Activated T-cell treated with anti-CD3 and anti-CD28 coated beads, Interleukin-2, amount 50 U/mL, for 48 hours (primary cell): ENCODE measurements around the gene NUAK2.
"Not testable (repeated sequence)": the region's sequence is repeated elsewhere in the genome, so short reads cannot be mapped to it uniquely, and the experiment has no call there.

Experiments used
- DNase-seq, 2 experiments: peaks; one replicate each; pipeline ENCODE4 v3.0.0-alpha.2; 2020

Gene NUAK2

GRCh38 chr1:205321162-205321958 lies at the start of gene NUAK2:
NUAK2 (minus strand) TSS chr1:205321745; CDS start chr1:205321628, 117 bp downstream.
- DNase-seq, result peak; percentile 90 to 91

GRCh38 chr1:205370780-205371179 lies 49.2 kb upstream of the NUAK2 start:
- DNase-seq, result no peak

DNA sequence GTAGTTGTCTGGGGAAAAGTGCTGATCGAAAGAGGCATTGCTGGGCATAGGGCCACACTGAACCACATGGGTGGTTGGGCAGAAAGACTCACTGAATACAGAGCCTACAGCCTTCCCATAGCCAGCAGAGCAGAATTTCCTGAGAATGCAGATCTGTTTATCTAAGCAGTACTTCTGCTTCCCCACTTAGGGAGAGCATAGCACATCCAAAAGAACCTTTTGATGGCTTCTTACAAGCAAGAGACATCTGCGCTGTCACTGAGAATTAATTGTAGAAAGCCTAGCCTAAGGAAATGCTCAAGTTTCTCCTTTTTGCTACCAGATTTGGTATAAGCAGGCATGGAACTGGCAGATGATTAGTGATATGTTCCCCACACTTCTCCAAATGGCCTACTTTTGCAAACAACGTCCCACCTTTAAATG lies 48.2 kb upstream of the NUAK2 start:
- no peak for DNase-seq

DNA sequence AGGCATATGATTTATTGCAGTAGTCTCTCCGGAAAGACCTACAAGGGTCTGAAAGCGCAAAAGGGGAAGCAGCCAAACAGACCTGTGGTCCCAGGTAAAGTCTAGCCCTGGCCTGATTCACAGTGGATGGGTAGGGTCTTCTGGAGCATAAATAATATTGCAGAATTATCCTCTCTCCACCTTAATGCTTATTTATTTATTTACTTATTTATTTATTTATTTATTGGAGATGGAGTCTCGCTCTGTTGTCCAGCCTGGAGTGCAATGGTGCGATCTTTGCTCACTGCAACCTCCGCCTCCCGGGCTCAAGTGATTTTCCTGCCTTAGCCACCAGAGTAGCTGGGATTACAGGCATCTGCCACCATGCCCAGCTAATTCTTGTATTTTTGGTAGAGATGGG lies 46.9 kb upstream of the NUAK2 start:
- no peak for DNase-seq

GRCh38 chr1:205365945-205366463 lies 44.5 kb upstream of the NUAK2 start:
- no peak for DNase-seq

DNA sequence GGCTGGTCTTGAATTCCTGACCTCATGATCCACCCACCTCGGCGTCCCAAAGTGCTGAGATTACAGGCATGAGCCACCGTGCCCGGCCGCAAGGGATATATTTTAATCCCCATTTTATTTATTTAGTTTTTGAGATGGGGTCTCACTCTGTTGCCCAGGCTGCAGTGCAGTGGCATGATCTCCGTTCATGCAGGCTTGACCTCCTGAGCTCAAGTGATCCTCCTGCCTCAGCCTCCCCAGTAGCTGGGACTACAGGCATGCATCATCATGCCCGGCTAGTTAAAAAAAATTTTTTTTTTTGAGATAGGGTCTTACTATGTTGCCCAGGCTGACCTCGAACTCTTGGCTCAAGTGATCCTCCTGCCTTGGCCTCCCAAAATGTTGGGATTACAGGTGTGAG lies 43.5 kb upstream of the NUAK2 start:
- not testable (repeated sequence) for DNase-seq

GRCh38 chr1:205360891-205361290 lies 39.3 kb upstream of the NUAK2 start:
- DNase-seq, result no peak

DNA sequence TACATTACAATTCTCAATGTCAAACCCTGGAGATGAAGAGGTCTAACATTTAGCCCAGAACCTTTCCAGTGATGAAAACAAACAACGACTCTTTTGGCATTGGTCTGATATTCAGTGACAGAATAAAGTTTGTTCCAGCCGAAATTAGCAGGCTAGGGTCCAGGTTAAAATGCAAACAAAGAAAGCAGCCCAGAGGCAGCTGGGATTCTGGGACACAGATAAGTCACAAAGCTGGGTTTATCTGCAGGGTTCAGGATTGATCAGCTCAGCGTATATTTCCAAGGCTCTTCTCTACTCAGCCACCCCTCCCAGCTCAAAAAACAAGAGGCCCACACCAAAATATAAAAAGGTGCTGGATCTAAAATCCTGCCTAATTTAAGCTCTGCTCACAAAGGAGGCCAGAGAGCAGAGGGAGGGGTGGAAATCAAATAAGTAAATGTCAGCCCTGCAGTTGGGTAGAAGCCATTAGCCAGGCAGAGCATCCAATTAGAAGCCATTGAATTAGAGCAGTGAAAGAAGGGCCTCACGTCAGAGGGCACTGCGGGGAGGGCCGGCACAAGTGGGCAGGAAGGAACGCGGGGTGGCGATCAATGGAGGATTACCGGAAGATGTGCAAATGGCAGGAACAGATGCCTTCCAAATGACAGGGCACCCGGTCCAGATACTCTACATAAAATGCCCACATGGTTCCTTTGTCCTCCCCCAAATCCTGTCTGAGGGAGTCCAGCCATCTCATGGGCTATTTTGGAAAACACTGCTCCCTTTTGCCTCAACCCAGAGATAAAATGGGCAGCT lies 38.4 kb upstream of the NUAK2 start:
- no peak for DNase-seq

DNA sequence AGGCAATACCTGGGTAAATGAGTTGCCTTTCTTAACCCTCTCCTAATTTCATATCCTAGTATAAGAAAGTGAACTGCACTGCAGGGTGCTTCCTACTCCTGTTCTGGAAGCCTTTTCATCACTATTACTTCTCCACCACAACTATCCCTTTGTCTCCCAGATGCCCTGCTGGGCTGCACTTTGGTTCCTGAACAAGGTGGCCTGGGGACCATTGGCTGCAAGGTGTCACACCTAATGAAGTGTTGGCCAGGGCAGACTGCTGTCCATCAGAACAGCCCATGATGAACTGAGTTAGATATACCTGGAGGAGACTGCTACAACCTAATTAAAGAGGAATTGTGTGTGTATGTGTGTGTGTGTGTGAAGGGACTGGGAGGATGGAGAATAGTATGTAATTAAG lies 37.0 kb upstream of the NUAK2 start:
- DNase-seq, result no peak

DNA sequence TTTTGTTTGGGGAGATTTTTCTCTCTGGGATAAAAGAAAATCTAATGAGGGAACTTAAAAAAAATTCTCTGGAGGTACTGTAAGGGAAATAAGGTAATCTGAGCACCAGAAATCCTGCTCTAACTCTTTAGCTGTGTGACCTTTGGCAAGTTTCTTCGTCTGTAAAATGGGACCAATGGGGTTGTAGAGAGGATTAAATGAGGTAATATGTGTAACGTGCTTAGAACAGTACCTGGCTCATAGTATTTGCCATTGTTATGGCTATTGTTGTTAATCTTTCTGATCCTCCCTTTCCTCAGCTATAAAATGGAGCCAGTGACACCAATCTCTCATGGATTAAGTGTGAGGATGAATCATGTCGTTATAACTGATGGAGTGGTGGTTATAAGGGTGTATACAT lies 36.0 kb upstream of the NUAK2 start:
- no peak for DNase-seq

- no peak for DNase-seq
Measured at GRCh38 chr1:205356440-205357139, 35.0 kb upstream of the NUAK2 start, which contains the start of gene KLHDC8A. KLHDC8A (minus strand) TSS chr1:205356922; CDS start chr1:205343604, 13,318 bp downstream.

DNA sequence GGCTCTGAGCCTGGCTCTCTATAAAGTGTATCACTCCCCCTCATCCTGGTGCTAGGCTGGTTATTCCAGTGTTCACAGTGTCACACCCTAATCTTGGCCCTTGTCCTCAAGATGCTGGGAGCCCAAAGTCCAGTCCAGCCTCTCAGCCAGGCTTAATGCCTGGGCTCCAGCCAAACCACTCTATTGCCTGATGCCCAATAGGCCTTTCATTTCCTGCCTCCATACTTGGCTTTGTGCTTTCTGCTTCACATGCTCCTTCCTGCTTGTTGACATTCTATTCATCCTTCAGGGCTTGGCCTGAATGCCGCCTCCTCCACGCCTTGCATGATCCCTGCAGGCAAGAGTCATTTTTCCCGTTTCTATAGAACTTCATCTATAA lies 33.5 kb upstream of the NUAK2 start:
- no peak for DNase-seq

- peak; percentile 66 to 67 for DNase-seq
Measured at GRCh38 chr1:205354259-205355074, 32.9 kb upstream of the NUAK2 start.

GRCh38 chr1:205353612-205354011 lies 32.1 kb upstream of the NUAK2 start:
- no peak for DNase-seq

- DNase-seq, result no peak
Measured at GRCh38 chr1:205353191-205353590, 31.6 kb upstream of the NUAK2 start.

- DNase-seq, result no peak
Measured at GRCh38 chr1:205351984-205352713, 30.6 kb upstream of the NUAK2 start.

GRCh38 chr1:205350691-205351141 lies 29.2 kb upstream of the NUAK2 start:
- no peak for DNase-seq

- no peak for DNase-seq
Measured at GRCh38 chr1:205350124-205350523, 28.6 kb upstream of the NUAK2 start.

GRCh38 chr1:205348554-205349487 lies 27.3 kb upstream of the NUAK2 start:
- DNase-seq, result no peak

GRCh38 chr1:205346956-205347574 lies 25.5 kb upstream of the NUAK2 start:
- no peak for DNase-seq
